K562 (cell line): ENCODE data around the gene LBHD1. TPM values are rescaled to one million over a fixed set of nuclear protein-coding genes. Genes with fewer than 3 reads are reported as not detected.

Source experiments
- BMI1 ChIP-seq: fragments of 150-350 bp; IDR thresholded peaks from 2 replicates; pipeline ENCODE4 v1.6.1; 2014; ENCODE audit warnings: low read length
- CTCF ChIP-seq, 3 experiments: IDR thresholded peaks in 2 of 3; conservative IDR thresholded peaks in 1 of 3; 2 replicates each; pipeline ENCODE4 v1.5.1; 2011 to 2012; ENCODE audit warnings: low read length in 3 of 3, mild to moderate bottlenecking in 3 of 3, control low read depth in 2 of 3, improper control_type of control experiment in 1 of 3, inconsistent platforms in 1 of 3, low read depth in 1 of 3, mixed read lengths in 1 of 3, moderate library complexity in 1 of 3; ENCODE audit not compliant: insufficient read depth in 2 of 3
- E2F3 ChIP-seq: fragments of 250-450 bp; sonication (Bioruptor Pico); IDR thresholded peaks from 2 replicates; pipeline ENCODE4 v1.4.0; 2020; ENCODE audit warnings: mild to moderate bottlenecking
- E2F6 ChIP-seq, 2 experiments: IDR thresholded peaks; 2 replicates each; pipeline ENCODE4 v1.6.1; 2011; ENCODE audit warnings: borderline replicate concordance in 1 of 2, control low read depth in 1 of 2, low read depth in 1 of 2, low read length in 1 of 2, mild to moderate bottlenecking in 1 of 2, mixed read lengths in 1 of 2, moderate library complexity in 1 of 2; ENCODE audit not compliant: insufficient read depth in 1 of 2, insufficient read length in 1 of 2, poor library complexity in 1 of 2, severe bottlenecking in 1 of 2; ENCODE audit errors: extremely low read depth in 1 of 2
- ELF2 ChIP-seq: fragments of 250-450 bp; sonication (Bioruptor Pico); IDR thresholded peaks from 2 replicates; pipeline ENCODE4 v1.5.0; 2021; ENCODE audit warnings: mild to moderate bottlenecking
- KLF13 ChIP-seq: fragments of 450-650 bp; IDR thresholded peaks from 2 replicates; pipeline ENCODE4 v1.6.1; 2016; ENCODE audit warnings: missing genetic modification characterization, low read depth, mild to moderate bottlenecking, missing compliant biosample characterization, moderate library complexity, borderline replicate concordance
- MYNN ChIP-seq, 2 experiments: sonication (generic); formaldehyde crosslinking in 1 of 2; IDR thresholded peaks; 2 replicates each; pipeline versions ENCODE4 v1.5.0 to v1.6.1; 2016 to 2020; ENCODE audit warnings: antibody characterized with exemption in 1 of 2, missing genetic modification reagents in 1 of 2
- NFIC ChIP-seq: fragments of 450-650 bp; IDR thresholded peaks from 2 replicates; pipeline ENCODE4 v1.6.1; 2017; ENCODE audit warnings: mild to moderate bottlenecking, inconsistent platforms
- PCBP2 ChIP-seq: fragments of 200-400 bp; formaldehyde crosslinking; IDR thresholded peaks from 2 replicates; pipeline ENCODE4 v1.6.1; 2018; ENCODE audit warnings: low read length, low read depth, mild to moderate bottlenecking, moderate library complexity; ENCODE audit not compliant: poor library complexity, severe bottlenecking
- PHF21A ChIP-seq: fragments of 450-650 bp; IDR thresholded peaks from 2 replicates; pipeline ENCODE4 v1.6.1; 2017; ENCODE audit warnings: low read depth, borderline replicate concordance
- TEAD1 ChIP-seq, 2 experiments: fragments of 450-650 bp in 1 of 2; sonication (generic) in 1 of 2; formaldehyde crosslinking; IDR thresholded peaks; 2 replicates each; pipeline versions ENCODE4 v1.4.0 to v1.8.0; 2020 to 2022; ENCODE audit warnings: mild to moderate bottlenecking in 2 of 2, missing genetic modification reagents in 1 of 2
- ZNF586 ChIP-seq: fragments of 450-650 bp; formaldehyde crosslinking; conservative IDR thresholded peaks from 2 replicates; pipeline ENCODE4 v1.4.0; 2020; ENCODE audit warnings: mild to moderate bottlenecking, moderate library complexity
- ZNF655 ChIP-seq: fragments of 250-450 bp; sonication (Bioruptor Pico); IDR thresholded peaks from 2 replicates; pipeline ENCODE4 v1.5.0; 2021
- polyA plus RNA-seq, 8 experiments: library from polyadenylated mRNA; depleted of rRNA in 4 of 8; stranded (reverse) in 5 of 8; unstranded in 3 of 8; fragments of >200 nt; fragmentation: Nextera tagmentation in 2 of 8; fragmentation: Illumina TruSeq in 1 of 8; extraction: Ambion mirVana in 2 of 8; extraction: Trizol in 1 of 8; gene quantifications; 2 replicates each; pipeline versions ENCODE4 v1.2.1 to v1.2.3, GENCODE V29; 2011 to 2014; ENCODE audit warnings: inconsistent platforms in 1 of 8, missing spikeins in 1 of 8
- total RNA-seq, 7 experiments: library from RNA; depleted of rRNA in 6 of 7; stranded (reverse); fragments of >200 nt in 6 of 7; fragmentation: Illumina TruSeq in 2 of 7; extraction: Trizol in 2 of 7; gene quantifications; 2 replicates each; pipeline versions ENCODE4 v1.2.1 to v1.2.3, GENCODE V29; 2011 to 2021; ENCODE audit warnings: low replicate concordance in 1 of 7
- TF ChIP-seq, protein P1 (sequence below): conservative IDR thresholded peaks from 2 replicates; pipeline ENCODE4 v1.6.1; 2011; ENCODE audit warnings: low read depth, mild to moderate bottlenecking, low read length; ENCODE audit not compliant: control insufficient read depth
- TF ChIP-seq, protein P2 (sequence below): sonication (generic); formaldehyde crosslinking; IDR thresholded peaks from 2 replicates; pipeline ENCODE4 v1.9.0; 2022; ENCODE audit warnings: mild to moderate bottlenecking, missing genetic modification reagents
- TF ChIP-seq, protein P3 (sequence below), 2 experiments: fragments of 200-800 bp in 1 of 2; sonication (Bioruptor generic) in 1 of 2; sonication (generic) in 1 of 2; formaldehyde crosslinking in 1 of 2; IDR thresholded peaks in 1 of 2; conservative IDR thresholded peaks in 1 of 2; 2 replicates each; pipeline versions ENCODE4 v1.5.0 to v1.6.1; 2016 to 2020; ENCODE audit warnings: missing compliant biosample characterization in 1 of 2, missing genetic modification characterization in 1 of 2, missing genetic modification reagents in 1 of 2

LBHD1 gene
- total and polyA plus RNA-seq, 9 of the 15 experiments (the other 6 are each of a cell fraction or from before 2014, with no cell fraction given) = 2.6 to 28.0 (median 12.5) TPM

- TF ChIP-seq CTCF (IDR thresholded peaks at IDR 0.05 in 2 of 3, conservative IDR thresholded peaks at IDR 0.05 in 1 of 3; ENCODE audit: insufficient read depth in 2 of 3, low read depth in 1 of 3, low read length in 3 of 3) (no peak), ZNF586 (CRISPR knock-in tag) (0 out of 2 replicates have a peak, but pooled peaks have one; percentile 28), PHF21A (no peak), E2F6 (IDR thresholded peaks at IDR 0.05; ENCODE audit: borderline replicate concordance in 1 of 2, extremely low read depth in 1 of 2, insufficient read depth in 1 of 2, insufficient read length in 1 of 2, low read depth in 1 of 2, low read length in 1 of 2, poor library complexity in 1 of 2, severe bottlenecking in 1 of 2) (peak; percentile 26 to 43), PCBP2 (no peak), NFIC (peak; percentile 28; the same call in 1 of the 2 replicates), TEAD1 (CRISPR knock-in tag; IDR thresholded peaks at IDR 0.05) (peak; percentile 13 to 53; a peak in 2 of 4 replicates), E2F3 (0 out of 2 replicates have a peak, but pooled peaks have one; percentile 37), ZNF655 (CRISPR knock-in tag) (no peak), ELF2 (peak; percentile 37; the same call in 1 of the 2 replicates), MYNN (IDR thresholded peaks at IDR 0.05) (peak; percentile 78), MYNN (CRISPR knock-in tag; IDR thresholded peaks at IDR 0.05) (no peak), BMI1 (peak; percentile 75), KLF13 (tag) (0 out of 2 replicates have a peak, but pooled peaks have one; percentile 17)
- TF ChIP-seq, protein P1, sequence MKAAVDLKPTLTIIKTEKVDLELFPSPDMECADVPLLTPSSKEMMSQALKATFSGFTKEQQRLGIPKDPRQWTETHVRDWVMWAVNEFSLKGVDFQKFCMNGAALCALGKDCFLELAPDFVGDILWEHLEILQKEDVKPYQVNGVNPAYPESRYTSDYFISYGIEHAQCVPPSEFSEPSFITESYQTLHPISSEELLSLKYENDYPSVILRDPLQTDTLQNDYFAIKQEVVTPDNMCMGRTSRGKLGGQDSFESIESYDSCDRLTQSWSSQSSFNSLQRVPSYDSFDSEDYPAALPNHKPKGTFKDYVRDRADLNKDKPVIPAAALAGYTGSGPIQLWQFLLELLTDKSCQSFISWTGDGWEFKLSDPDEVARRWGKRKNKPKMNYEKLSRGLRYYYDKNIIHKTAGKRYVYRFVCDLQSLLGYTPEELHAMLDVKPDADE = peak; percentile 73; the same call in 1 of the 2 replicates
- TF ChIP-seq, protein P2, sequence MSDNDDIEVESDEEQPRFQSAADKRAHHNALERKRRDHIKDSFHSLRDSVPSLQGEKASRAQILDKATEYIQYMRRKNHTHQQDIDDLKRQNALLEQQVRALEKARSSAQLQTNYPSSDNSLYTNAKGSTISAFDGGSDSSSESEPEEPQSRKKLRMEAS = peak; percentile 46
- TF ChIP-seq, protein P3, sequence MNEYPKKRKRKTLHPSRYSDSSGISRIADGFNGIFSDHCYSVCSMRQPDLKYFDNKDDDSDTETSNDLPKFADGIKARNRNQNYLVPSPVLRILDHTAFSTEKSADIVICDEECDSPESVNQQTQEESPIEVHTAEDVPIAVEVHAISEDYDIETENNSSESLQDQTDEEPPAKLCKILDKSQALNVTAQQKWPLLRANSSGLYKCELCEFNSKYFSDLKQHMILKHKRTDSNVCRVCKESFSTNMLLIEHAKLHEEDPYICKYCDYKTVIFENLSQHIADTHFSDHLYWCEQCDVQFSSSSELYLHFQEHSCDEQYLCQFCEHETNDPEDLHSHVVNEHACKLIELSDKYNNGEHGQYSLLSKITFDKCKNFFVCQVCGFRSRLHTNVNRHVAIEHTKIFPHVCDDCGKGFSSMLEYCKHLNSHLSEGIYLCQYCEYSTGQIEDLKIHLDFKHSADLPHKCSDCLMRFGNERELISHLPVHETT (CRISPR knock-in tag; conservative IDR thresholded peaks at IDR 0.05 in 1 of 2, IDR thresholded peaks at IDR 0.05 in 1 of 2) = peak in 1 of 2 experiments; percentile 77; a peak in 2 of 4 replicates
Observed at GRCh38 chr11:62705880-62706849, 34.1 kb upstream of the LBHD1 start (continued).
